Measurements from ENCODE around the gene VAT1L.

VAT1L gene

DNA sequence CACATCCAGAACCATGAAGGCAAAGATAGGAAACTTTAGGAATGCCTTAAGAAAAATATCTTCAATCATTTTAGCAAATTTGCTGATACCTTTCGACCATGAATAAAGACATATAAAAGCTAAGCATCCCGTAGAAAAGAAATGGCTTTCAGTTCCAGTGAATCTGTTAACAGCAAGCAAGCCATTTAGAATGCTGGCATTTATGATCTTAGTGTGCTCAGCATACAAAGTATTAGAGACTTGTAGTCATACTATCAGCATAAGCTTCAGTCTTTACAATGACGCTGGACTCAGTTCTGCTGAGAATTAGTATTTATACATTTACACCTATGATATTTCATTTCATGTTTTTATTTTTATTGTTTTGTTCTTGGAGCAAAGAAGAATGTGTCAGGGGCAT is 38.7 kb downstream of the VAT1L start:
- TF ChIP-seq, protein P1, sequence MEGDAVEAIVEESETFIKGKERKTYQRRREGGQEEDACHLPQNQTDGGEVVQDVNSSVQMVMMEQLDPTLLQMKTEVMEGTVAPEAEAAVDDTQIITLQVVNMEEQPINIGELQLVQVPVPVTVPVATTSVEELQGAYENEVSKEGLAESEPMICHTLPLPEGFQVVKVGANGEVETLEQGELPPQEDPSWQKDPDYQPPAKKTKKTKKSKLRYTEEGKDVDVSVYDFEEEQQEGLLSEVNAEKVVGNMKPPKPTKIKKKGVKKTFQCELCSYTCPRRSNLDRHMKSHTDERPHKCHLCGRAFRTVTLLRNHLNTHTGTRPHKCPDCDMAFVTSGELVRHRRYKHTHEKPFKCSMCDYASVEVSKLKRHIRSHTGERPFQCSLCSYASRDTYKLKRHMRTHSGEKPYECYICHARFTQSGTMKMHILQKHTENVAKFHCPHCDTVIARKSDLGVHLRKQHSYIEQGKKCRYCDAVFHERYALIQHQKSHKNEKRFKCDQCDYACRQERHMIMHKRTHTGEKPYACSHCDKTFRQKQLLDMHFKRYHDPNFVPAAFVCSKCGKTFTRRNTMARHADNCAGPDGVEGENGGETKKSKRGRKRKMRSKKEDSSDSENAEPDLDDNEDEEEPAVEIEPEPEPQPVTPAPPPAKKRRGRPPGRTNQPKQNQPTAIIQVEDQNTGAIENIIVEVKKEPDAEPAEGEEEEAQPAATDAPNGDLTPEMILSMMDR (IDR thresholded peaks at IDR 0.05; ENCODE audit: low read depth, low read length) = no peak

GRCh38 chr16:77833921-77834634 is 45.7 kb downstream of the VAT1L start:
- DNase-seq (ENCODE audit: extremely low read depth, low read depth) = no peak
- TF ChIP-seq, protein P1 (IDR thresholded peaks at IDR 0.05; ENCODE audit: low read depth, low read length) = no peak

More for the DNA sequence above, 38.7 kb downstream of the VAT1L start:
- DNase-seq (ENCODE audit: extremely low read depth, low read depth) = no peak

DNA sequence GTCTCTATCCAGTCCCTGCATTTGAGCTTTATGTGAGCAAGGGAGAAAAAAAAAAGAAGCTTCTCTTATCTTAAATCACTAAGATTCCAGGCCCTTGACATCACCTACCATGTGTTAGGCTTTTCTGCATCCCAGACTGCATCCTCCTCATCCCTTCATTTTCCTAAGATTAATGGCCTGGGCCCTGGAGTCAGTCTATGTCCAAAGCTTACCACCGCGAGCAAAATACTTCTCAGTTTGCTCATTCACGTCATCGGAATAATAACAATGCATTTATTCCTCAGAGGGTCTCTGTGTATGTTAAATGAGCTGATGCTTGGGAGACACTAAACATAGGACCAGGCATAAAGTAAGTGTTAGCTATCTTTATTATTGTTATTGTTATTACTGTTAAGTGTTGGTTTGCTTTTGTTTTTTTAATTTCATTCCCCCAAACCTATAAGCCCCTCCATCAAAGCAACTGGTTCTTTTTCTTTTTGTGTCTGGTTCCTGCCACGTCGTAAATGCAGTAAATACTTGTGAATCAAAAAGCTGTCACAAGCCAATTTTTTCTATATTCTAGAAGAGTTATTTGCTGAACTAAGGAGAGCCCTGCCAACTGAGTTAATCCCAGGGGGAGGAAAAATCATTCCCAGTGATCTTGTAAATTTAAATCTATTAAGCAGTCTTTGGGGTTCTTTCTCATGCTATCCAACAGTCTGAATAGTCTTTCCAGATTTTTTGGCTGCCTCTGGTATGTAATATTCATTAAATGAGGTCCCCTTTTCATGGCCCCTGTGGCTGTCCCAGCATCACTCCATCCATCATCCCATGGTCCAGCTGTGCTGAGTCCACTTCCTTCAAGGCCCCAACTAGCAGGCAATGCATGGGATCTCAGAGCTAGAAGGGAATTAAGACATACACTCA is 46.5 kb downstream of the VAT1L start:
- DNase-seq (ENCODE audit: extremely low read depth, low read depth) = no peak

DNA sequence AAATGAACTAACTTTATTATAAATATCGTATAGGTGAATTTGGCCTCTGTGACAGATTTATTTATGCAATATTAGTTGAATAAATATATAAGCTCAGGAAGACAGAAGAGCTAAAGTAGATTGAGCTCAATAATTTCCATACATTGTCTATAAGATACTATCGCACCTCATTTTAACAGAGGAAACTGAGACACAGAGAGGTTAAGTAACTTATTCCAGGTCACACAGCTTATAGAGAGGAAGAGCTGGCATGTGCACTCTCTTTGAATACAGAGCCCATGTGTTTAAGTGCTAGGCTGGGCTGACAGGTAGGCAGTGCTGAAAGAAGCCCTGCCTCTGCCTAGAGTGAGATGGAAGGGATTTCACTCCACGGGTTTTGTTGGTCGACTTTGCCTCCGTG is 48.4 kb downstream of the VAT1L start:
- TF ChIP-seq, protein P1 (IDR thresholded peaks at IDR 0.05; ENCODE audit: low read depth, low read length) = no peak
- no peak for DNase-seq (ENCODE audit: extremely low read depth, low read depth)

More for the DNA sequence above, 46.5 kb downstream of the VAT1L start:
- TF ChIP-seq, protein P1 (IDR thresholded peaks at IDR 0.05; ENCODE audit: low read depth, low read length) = no peak

DNA sequence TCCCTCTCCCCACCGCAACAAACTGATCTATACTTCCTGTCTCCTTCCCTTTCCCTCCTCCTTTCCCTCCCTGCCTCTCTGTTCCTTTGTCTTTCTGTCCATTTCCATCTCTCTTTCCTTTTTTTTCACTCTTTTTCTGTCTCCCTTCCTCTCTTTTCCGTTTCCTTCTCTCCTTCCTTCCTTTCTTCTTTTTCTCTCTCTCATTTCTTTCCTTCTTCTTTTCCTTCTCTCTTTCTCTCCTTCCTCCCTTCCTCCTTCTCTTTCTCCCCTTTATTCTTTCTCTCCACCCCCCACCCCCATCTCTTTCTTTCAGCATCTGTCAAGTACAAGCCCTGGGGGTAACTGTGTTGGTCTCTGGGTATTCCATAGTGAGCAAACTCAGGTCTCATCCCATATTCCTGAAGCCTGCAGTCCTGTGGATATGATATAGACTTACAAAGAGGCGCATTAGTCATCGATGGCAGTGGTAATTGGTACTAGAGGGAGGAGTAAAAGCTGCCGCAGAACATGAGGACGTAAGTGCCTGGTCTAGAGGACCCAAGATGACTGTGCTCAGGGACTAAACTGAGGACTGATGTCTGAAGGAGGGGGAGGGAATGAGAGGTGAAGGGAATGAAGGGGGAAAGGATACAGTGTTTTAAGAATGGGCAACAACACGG is 50.4 kb downstream of the VAT1L start:
- DNase-seq (ENCODE audit: extremely low read depth, low read depth) = no peak

DNA sequence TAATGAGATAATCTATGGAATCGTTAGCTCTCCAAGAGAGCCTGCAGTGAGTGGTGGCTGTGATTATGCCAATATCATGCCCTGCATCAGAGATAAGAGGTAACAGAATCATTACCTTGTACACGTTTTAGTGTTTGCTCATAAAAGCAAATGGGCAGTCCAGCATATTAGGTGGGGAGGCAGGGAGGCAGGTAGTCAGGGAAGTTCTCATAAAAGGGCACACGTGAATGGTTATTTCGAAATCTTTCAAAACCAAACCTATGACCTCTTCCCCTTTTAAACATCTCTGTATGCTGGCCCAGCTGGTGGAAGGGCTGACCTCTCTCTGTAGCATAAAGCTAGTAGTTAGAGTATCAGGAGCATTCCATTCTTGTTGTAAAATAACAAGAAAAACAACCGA is 51.7 kb downstream of the VAT1L start:
- DNase-seq (ENCODE audit: extremely low read depth, low read depth) = no peak
- TF ChIP-seq, protein P1 (IDR thresholded peaks at IDR 0.05; ENCODE audit: low read depth, low read length) = no peak

More for the DNA sequence above, 50.4 kb downstream of the VAT1L start:
- TF ChIP-seq, protein P1 (IDR thresholded peaks at IDR 0.05; ENCODE audit: low read depth, low read length) = no peak

Measured in AG09319 (cell line).